LoVo (cell line): Measurements from ENCODE around the gene PLCD4.

ENCODE experiments used
- DNase-seq: peaks from one replicate; pipeline ENCODE4 v3.0.0-alpha.2; 2016; ENCODE audit warnings: low spot score

Gene PLCD4

DNA sequence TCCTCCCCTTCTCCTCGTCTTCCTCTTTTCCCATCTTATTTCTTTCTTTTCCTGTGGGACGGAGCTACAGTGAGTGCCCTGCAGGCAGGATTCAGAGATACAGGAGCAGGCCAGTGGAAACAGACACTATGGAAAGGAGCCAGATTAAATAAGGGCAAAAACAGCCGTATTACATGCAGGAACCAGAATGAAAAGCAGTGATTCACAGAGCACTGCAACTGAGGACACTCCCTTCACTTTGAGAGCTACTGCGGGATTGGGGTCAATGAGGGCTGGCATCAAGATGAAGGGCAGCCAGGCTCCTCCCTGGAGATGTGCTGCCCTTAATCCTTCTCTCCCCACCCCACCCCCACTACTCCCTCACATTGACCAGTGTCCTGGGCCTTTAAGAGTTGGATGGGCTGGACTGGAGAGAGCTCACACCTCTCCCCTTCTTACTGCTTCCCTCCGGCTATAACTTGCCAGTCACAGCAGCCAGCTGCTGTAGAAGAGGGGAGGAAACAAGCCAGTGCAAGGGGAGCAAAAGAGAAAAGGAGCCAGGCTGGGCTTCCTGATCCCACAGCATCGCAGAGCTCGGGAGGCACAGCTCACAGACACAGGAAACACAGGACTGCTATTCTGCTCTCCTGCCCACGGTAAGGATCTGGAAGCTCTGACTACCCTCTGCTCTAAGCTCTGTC, at the start of gene PLCD4:
Gene PLCD4, plus strand, starts transcription at position 464 of the 680 bp plus-strand sequence. CDS start 7,841 bp downstream, outside the sequence.
- no peak for DNase-seq

GRCh38 chr2:218557941-218558340, 49.8 kb upstream of the PLCD4 start:
- DNase-seq, result no peak

GRCh38 chr2:218558986-218559385, 48.7 kb upstream of the PLCD4 start:
- DNase-seq, result no peak

- no peak for DNase-seq
Measured at GRCh38 chr2:218564056-218564455, 43.6 kb upstream of the PLCD4 start.

- no peak for DNase-seq
Measured at GRCh38 chr2:218566296-218566695, 41.4 kb upstream of the PLCD4 start.

DNA sequence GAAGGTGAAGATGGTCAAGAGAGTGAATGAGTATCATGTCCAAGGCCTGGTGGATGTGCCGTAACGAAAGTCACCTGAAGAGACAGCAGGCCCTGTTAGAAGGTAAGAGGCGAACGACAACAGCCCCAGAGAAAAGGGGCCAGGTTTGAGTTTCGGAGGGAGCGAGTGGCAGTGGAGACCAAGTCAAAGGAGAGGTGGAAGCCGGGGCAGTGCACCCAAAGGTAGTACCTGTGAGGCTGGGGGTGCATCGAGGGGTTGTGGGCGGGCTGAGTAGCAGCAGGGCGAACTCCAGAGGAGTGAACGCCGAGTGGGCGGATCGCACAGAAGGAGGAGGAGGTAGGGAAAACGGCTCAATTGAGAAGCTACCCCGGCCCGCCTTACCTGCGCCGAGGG, 39.9 kb upstream of the PLCD4 start:
- no peak for DNase-seq

DNA sequence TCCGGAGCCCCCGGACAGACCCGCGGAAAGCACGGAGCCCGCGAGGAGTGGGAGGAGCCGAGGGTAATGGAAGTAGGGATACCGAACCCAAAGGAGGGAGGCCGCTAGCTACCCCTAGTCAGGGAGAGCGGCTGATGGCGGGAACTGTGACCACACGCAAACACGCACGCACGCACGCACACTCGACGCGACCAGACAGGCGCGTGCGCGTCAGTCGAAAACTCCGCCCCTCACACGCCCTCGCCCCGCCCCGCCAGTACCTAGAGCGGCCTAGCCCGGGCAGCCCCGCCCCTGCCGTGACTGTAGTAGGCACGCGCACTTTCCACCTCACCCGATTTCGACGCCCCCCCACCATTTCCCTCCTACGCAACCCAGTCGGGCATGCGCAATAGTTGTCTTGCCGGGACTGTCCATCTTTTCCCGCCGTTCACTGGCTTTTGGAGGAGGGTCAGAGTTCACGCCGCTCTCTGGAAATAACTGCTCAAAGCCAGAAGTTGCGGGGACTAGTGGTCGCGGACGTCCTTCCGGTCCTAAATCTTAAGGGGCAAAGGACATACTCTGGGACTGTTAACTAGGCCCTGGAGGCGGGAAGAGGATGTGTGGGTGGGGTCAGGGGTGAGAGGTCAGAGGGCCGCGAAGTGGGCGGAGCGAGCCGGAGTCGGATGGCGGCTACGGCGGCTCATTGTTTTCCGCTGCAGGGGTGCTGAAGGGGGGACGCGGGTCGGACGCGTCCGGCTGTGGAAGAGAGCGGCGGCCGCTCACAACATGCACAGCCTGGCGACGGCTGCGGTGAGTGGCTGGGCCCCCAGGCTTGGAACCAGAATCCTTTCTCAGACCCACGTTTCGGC, 39.3 kb upstream of the PLCD4 start, which contains the start of the genes CNOT9 and USP37:
Gene CNOT9, plus strand, starts transcription at position 650 of the 848 bp plus-strand sequence. Its CDS starts 116 bp downstream, at position 766.
Gene USP37, minus strand, starts transcription at position 162 of the 848 bp plus-strand sequence. CDS start 9,698 bp downstream, outside the sequence.
- peak; percentile 99 for DNase-seq

DNA sequence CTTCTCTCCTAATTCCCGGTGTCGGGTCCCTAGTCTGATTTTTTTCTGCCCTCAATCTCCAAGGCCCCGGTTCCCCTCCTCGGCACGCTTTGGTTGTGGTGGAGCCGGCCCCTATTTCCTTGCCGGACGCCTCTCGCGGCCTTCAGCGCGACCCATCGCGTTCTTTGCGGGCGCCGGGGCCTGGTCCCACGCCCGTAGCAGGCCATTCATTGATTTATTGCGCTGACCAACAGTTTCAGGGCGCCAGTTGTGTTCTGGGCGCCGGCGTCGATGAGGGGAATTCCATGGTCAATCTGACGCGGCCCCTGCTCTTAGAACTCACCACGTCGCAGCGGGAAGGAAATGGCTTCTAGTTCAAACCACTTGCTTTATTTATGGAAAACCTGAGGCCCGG, 38.7 kb upstream of the PLCD4 start:
- peak; percentile 33 for DNase-seq

GRCh38 chr2:218569661-218570500, 37.8 kb upstream of the PLCD4 start:
- peak; percentile 5 for DNase-seq

- no peak for DNase-seq
Measured at GRCh38 chr2:218570850-218571249, 36.8 kb upstream of the PLCD4 start.

GRCh38 chr2:218576854-218577253, 30.8 kb upstream of the PLCD4 start:
- no peak for DNase-seq

DNA sequence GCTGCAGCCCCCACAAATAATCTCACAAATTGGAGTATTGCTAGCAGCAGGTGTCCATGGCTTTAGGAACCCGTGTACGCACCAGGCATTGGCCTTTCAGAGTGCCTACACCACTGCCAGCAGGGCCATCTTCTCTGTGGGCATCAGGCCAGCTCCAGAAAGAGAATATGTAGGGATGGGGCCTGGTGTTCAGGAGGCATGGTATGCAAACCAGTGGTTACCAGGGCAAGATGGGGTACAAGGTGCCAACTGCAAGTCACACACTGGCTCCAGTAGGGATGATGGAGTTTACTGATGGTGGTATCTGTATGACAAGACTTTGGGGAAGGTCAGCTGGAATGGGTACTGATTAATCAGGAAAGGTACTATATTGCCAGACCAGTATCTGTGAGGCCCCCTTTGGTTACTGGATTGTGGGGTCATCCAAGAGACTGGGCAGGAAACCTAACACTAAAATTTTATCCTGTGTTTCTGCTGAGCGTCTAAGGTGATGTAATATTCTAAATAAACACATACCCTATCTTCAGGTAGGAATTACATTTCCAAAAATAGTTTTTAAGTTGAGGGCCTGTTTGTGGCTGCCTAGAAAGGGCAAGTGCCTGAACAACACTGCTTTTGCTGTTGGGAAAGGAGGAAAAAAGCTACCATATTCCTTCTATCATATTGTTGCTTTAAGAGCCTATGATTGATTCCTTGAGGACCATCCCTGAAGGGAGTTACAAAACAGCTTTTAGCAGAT, 30.0 kb upstream of the PLCD4 start:
- no peak for DNase-seq

DNA sequence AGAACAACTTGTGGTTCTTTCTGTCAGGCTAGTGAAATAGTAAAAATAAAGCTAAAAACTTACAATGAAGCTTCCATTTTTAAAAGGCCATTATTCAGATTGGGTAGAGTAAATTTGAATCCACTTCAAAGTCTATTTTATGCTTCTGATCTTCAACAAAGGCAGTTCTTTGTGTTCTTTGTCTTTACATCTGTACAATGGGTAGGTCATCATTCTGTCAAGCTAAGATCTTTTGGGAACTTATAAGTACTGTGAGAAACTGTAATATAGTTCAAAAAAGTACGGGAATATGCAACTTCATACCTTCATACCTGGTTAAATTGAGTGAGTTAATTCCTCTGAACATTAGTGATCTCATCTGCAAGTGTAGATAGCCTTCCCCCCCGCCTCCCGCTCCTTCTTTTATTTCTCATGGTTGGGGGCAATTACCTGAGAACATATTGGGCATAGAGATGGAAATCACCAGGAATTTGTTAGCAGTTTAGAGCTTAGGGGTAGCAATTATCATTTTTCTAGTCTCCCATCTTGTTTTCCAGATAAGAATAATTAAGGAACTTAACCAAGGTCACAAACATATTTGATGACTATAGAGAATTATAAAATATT, 29.3 kb upstream of the PLCD4 start:
- DNase-seq, result no peak

GRCh38 chr2:218582076-218582475, 25.6 kb upstream of the PLCD4 start:
- no peak for DNase-seq

- DNase-seq, result no peak
Measured at GRCh38 chr2:218583983-218584850, 23.5 kb upstream of the PLCD4 start.

DNA sequence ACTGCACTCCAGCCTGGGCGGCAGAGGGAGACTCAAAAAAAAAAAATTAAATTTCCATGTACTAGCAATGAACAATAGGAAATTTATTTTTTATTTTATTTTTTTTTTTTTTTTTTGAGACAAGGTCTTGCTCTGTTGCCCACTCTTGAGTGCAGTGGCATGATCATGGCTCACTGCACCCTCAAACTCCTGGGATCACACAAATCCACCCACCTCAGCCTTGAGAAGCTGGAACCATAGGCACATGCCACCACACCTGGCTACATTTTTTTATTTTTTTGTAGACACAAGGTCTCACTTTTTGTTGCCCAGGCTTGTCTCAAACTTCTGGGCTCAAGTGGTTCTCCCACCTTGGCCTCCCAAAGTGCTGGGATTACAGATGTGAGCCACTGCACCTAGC, 22.2 kb upstream of the PLCD4 start:
- no peak for DNase-seq

DNA sequence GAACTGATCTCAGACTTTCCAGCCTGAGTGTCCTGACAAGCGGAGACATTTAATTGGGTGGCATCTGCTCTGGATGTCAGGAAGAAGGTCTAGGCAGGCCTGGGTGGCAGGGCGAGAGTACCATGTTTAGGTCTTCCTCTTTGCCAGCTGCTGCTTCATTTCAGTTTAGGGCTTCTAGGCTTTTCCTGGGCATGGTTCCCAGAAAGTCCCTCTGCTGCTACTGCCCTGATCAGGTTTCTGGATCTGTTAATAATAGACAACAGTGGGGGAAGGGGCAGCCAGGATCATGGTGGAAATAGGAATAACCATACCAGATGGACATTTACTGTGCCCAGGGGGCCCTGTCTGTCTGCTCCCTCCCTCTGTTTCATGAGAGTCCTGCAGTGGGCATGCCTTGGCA, 2.3 kb upstream of the PLCD4 start:
- no peak for DNase-seq

GRCh38 chr2:218615868-218616315, 8.2 kb downstream of the PLCD4 start:
- no peak for DNase-seq

- DNase-seq, result no peak
Measured at GRCh38 chr2:218618102-218618860, 10.6 kb downstream of the PLCD4 start.
